Testis (tissue), 2 donors: Measurements from ENCODE around the gene CCN5.

Experiments used
- POLR2A ChIP-seq: fragments of 450-650 bp; IDR thresholded peaks from one replicate; pipeline ENCODE4 v1.6.1; 2017; ENCODE audit warnings: antibody characterized with exemption, mild to moderate bottlenecking, moderate library complexity
- TF ChIP-seq, protein P1 (sequence below), 3 experiments: fragments of 450-650 bp in 2 of 3; fragments of 200-600 bp in 1 of 3; sonication (generic) in 1 of 3; IDR thresholded peaks; one replicate each; pipeline ENCODE4 v1.5.1; 2016 to 2019; ENCODE audit warnings: antibody characterized with exemption in 3 of 3, mild to moderate bottlenecking in 2 of 3, moderate library complexity in 1 of 3

DNA sequence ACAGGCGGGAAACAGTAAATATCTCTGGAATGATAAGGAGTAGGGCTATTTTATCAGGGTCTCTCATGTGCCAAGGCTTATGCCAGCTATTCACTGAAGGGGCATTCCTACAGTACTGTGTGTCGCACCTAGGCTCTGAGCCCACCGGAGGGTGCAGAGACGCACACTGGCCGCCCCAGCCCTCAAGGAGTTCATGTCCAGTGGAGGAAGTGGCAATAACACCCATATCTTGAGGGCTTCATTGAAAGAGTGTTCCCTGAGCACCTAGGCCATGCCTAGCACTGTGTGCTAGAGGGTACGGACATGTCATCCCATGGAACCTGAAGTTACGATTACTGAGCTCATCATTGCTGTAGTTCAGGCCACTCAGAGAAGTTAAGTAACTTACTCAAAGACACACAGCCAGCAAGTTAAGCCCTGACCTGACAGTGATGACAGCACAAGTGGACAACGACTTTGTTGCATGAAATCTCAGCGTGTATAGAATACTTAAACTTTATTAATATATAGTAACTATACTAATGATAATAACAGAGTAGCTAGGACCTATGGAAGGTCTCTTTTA is 8.7 kb downstream of the CCN5 start:
- TF ChIP-seq, protein P1, sequence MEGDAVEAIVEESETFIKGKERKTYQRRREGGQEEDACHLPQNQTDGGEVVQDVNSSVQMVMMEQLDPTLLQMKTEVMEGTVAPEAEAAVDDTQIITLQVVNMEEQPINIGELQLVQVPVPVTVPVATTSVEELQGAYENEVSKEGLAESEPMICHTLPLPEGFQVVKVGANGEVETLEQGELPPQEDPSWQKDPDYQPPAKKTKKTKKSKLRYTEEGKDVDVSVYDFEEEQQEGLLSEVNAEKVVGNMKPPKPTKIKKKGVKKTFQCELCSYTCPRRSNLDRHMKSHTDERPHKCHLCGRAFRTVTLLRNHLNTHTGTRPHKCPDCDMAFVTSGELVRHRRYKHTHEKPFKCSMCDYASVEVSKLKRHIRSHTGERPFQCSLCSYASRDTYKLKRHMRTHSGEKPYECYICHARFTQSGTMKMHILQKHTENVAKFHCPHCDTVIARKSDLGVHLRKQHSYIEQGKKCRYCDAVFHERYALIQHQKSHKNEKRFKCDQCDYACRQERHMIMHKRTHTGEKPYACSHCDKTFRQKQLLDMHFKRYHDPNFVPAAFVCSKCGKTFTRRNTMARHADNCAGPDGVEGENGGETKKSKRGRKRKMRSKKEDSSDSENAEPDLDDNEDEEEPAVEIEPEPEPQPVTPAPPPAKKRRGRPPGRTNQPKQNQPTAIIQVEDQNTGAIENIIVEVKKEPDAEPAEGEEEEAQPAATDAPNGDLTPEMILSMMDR (IDR thresholded peaks at IDR 0.05), result no peak
- TF ChIP-seq POLR2A, result no peak
